CMK (cell line): ENCODE measurements around the gene RHEX.
"Not testable (repeated sequence)": the region's sequence is repeated elsewhere in the genome, so short reads cannot be mapped to it uniquely, and the experiment has no call there.

Source experiments
- DNase-seq: peaks from one replicate; pipeline ENCODE4 v3.0.0-alpha.2; 2010; ENCODE audit warnings: low read depth

The RHEX gene, protein sequence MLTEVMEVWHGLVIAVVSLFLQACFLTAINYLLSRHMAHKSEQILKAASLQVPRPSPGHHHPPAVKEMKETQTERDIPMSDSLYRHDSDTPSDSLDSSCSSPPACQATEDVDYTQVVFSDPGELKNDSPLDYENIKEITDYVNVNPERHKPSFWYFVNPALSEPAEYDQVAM

GRCh38 chr1:206052919-206053610 is at the start of gene RHEX:
Gene RHEX (plus strand): TSS chr1:206053173. CDS start chr1:206097829, 44,656 bp downstream.
- DNase-seq: not testable (repeated sequence)

DNA sequence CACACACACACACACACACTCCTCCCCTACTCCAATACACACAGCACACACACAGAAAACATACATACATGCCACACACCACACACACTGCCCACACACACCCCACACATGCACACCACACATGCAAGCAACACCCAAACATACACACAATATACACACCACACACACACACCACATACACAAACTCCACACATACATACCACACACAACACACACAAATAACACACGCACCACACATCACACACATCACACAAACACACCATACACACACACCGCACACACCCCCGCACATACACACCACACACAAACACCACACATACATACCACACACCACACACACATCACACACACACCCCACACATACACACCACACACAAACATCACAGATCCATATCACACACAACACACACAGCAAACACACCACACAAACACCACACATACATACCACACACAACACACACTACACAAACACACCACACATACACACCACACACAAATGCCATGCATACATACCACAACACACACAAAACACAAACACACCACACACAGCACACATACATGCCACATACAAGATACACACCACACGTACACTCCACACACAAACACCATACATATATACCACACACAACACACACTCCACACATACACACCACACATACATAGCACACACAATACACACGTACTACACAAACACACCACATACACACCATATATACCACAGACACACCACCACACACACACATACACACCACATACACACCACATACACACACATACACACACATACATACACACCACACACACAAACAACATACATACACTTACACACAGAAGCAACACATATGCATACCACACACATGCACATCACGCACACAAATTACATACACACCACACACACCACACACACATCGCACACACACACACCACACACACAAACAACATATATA is 48.8 kb upstream of the RHEX start:
- DNase-seq: no peak

DNA sequence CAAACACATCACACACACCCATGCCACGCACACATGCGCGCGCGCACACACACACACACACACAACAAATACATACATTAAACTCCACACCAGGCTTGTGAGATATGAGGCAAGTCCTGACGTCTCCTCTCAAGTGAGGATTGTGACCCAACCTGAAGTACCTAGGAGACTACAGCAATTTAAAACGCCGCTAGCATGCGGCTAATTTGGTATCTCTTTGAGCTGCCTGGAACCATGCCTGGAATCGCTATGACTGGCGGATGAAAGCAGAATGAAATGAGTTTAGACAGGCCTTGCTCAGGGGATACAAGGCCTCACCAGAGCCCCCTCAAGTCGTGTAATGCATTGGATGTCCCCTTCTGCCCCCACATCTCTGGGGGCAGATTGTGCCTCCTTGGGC is 48.1 kb upstream of the RHEX start:
- DNase-seq: no peak

DNA sequence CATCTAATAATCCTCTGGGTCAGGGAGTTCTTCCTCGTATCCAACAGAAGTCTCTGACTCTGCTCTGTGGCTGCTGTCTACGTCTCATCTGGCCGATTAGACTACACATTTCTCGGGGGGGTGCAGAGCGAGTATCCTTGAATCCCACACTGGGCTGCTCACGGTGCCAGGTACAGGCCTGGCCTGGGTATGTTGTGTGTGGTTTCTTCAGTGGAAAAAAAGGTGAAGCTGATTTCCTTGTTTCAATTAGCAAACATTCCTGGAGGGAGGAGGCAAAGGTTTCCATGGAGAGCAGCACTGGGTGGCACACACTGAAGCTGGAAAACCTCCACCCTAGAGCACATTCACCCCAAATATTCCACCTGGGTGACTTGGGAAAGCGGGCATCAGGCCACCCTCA is 47.7 kb upstream of the RHEX start:
- DNase-seq: no peak

- DNase-seq: no peak
Observed at GRCh38 chr1:206005778-206006180, 47.2 kb upstream of the RHEX start.

DNA sequence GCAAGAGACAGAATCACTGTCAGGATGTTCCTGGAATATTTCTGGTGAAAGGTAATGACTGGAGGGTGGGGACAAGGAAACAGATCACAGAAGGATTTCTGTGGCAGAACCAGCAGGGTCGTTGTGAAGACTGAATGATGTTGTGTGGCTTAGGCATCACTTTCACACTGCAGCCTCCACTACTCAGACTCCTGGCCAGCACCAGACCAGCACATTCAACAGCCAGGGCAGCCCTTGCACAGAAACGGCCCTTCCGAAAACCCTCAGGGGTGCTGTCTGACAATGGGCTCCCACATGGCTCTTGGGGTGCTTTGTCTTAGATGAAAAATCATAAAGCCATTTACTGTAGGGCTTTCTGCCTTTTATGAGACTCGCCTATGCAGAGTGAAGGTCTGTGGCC is 46.0 kb upstream of the RHEX start:
- DNase-seq: no peak

DNA sequence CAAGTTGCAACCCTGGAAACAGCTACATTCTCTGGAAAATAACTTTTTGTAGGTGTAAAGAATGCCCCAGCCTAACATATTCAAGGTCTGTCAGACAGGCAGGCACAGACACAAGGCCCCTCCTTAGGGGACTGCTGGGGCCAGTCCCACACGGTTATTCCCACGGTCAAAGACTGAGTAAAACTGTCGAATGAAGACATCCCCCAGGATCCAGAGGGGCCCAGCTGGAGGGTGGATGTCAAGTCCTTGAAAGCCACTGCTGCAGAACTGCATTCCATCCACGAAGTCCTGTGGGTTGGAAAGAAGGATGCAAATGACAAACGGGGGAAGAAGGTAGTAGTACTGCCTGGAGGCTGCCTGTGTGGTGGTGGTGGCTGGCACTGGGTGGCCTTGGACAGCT is 42.9 kb upstream of the RHEX start:
- no peak for DNase-seq

- no peak for DNase-seq
Observed at GRCh38 chr1:206011057-206011456, 41.9 kb upstream of the RHEX start.

- DNase-seq: peak; percentile 75
Observed at GRCh38 chr1:206012086-206012859, 40.7 kb upstream of the RHEX start.

GRCh38 chr1:206013026-206013795 is 39.8 kb upstream of the RHEX start:
- no peak for DNase-seq

- no peak for DNase-seq
Observed at GRCh38 chr1:206014601-206015000, 38.4 kb upstream of the RHEX start.

DNA sequence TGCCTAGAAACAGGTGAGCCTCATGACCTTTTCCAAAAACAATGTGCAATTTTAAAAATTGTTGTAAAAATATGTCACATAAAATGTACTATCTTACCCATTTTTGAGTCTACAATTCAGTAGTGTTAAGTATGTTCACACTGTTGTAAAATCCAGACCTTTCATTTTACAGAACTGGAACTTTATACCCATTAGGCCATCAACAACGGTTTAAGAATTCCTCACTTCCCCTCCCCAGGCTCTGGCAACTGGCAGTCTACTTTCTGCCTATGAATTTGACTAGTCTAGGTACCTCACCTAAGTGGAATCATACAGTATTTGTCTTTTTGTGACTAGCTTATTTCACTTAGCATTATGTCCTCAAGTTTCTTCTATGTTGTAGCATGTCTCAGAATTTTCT is 37.9 kb upstream of the RHEX start:
- no peak for DNase-seq

GRCh38 chr1:206020393-206021007 is 32.5 kb upstream of the RHEX start:
- DNase-seq: no peak

GRCh38 chr1:206021008-206021625 is 31.9 kb upstream of the RHEX start:
- no peak for DNase-seq

DNA sequence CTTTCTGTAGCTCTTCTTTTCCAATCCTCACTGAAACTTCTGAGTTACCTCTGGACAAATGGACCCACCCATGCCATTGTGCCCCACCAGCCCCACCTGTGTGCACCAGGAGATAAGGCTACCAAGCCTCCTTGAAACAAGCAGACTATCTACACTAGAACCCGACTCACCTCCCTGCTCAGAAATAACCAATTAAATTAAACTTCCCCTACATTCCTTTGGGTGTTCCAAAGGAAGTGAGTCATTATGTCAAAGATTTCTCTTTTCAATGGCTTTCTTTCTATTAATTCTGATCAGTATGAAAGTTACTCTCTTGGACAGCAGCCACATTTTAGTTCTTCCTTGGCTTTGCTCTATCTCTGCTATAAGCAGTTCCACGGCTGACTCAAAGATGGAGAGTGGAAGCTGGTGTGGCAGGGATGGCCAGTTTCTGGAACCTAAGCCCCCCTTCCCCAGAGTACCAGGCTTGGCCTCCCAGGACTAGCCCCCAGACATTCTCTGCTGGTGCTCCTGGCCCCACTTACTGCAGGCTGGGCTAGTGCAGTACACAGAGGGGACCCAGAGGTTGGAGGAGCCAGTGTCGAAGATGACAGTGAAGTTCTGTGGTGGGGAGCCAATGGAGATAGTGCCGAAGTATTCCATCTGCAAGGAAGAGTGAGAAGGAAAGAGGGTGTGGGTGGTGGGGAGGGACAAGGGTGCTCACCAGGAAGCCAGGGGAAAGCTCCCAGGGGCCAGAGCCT is 31.2 kb upstream of the RHEX start:
- no peak for DNase-seq

DNA sequence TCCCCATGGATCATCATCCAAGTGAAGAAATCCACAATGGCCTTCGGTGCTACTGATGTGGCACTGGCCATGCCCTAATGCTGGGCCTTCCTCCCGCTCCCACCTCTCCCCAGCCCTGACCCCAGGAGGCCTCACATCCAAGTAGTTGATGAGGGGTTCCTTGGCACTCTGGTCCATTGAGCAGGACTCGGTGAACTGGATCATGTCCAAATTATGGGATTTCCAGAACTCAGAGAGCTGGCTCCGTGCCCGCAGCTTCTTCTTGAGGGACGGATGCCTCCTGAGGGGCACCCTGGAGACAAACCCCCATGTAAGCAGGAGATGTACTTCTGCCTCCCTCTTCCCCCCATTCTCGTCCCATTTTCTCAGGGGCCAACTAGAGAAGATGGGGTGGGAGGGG is 30.2 kb upstream of the RHEX start:
- DNase-seq: no peak

DNA sequence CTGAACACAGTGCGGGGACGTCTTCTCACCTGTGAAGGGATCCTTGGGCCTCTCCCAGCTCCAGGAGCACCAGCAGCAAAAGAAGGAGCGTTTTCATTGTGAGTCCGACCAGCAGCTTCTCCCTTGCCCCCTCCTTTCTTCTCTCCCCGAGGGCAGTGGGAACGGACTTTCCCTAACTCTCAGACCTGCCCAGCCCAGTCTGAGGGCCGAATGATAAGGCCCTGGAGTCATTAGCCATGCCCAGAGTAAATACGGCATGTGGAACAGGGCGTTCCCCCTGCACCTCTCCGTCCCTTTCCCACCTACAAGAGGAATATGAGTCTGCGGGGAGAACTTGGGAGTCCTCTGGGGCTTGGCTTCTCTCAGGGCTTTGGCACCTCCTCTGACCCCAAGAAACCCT is 29.3 kb upstream of the RHEX start, which contains the start of gene CTSE:
TSS of gene CTSE (minus strand) at position 201 of the 400 bp plus-strand sequence. CDS start at position 97, 104 bp downstream.
- no peak for DNase-seq

- no peak for DNase-seq
Observed at GRCh38 chr1:206025283-206025820, 27.6 kb upstream of the RHEX start.

DNA sequence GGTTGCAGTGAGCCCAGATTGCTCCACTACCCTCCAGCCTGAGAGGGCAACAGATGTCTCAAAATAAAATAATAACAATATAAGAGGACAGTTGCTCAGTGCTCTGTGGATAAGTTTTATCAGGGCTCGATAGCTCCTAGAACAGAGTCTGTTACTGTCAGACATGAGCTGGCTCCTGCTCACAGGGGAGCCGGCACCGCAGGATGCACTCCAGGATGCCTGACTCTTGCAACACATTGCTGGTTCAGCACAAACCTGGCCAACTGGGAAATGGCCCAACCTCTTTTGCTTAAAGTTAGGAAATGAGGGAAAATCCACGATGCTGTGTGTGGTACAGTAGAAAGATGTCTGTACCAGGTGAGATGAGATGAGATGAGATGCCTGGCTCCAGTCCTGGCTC is 23.5 kb upstream of the RHEX start:
- DNase-seq: no peak
